Tibial nerve (tissue), 4 donors: Measurements from ENCODE around the gene SNAP91. TPM values are rescaled to one million over a fixed set of nuclear protein-coding genes. Genes with fewer than 3 reads are reported as not detected.

Experiments
- DNase-seq, 2 donors: peaks; one replicate each; pipeline ENCODE4 v3.0.0-alpha.2; 2019; ENCODE audit warnings: low spot score in 2 of 2
- H3K27ac ChIP-seq, 4 donors: fragments of 200-600 bp; sonication (generic) in 3 of 4; one replicate each; pipeline ENCODE4 v1.5.1; 2017 to 2019; ENCODE audit warnings: mild to moderate bottlenecking in 1 of 4
- H3K27me3 ChIP-seq, 2 donors: fragments of 200-600 bp; sonication (generic) in 1 of 2; one replicate each; pipeline versions ENCODE4 v1.5.1 to v1.6.0; 2017 to 2019
- H3K36me3 ChIP-seq, 3 donors: fragments of 200-600 bp; sonication (generic); one replicate each; pipeline ENCODE4 v1.5.1; 2018 to 2019
- H3K4me1 ChIP-seq, 4 donors: fragments of 200-600 bp; sonication (generic) in 3 of 4; one replicate each; pipeline ENCODE4 v1.5.1; 2017 to 2019
- H3K4me3 ChIP-seq, 4 donors: fragments of 200-600 bp; sonication (generic) in 3 of 4; one replicate each; pipeline ENCODE4 v1.5.1; 2017 to 2019; ENCODE audit warnings: mild to moderate bottlenecking in 1 of 4, moderate library complexity in 1 of 4
- H3K9me3 ChIP-seq, 4 donors: fragments of 200-600 bp; sonication (generic) in 3 of 4; one replicate each; pipeline ENCODE4 v1.5.1; 2017 to 2019
- EP300 ChIP-seq, 2 donors: sonication (generic); formaldehyde crosslinking; IDR thresholded peaks; one replicate each; pipeline ENCODE4 v1.6.1; 2017; ENCODE audit warnings: antibody characterized with exemption in 2 of 2, mild to moderate bottlenecking in 1 of 2
- POLR2A ChIP-seq, 2 donors: fragments of 450-650 bp; IDR thresholded peaks; one replicate each; pipeline ENCODE4 v1.6.1; 2017; ENCODE audit warnings: antibody characterized with exemption in 2 of 2, mild to moderate bottlenecking in 2 of 2, moderate library complexity in 2 of 2
- whole genome bisulfite sequencing, 2 donors: methylation state at CpG; one replicate each; pipeline ENCODE4 v1.1.5; 2018; 5-methylcytosine and 5-hydroxymethylcytosine counted together
- total RNA-seq, 4 donors: library from RNA; depleted of rRNA; stranded (reverse); fragments of >200 nt; gene quantifications; one replicate each; pipeline ENCODE4 v1.1.0, GENCODE V29; 2016
- TF ChIP-seq, protein P1 (sequence below), 5 experiments: fragments of 200-600 bp in 3 of 5; fragments of 450-650 bp in 2 of 5; sonication (generic) in 3 of 5; IDR thresholded peaks; one replicate each; pipeline ENCODE4 v1.5.1; 2016 to 2019; ENCODE audit warnings: antibody characterized with exemption in 5 of 5, mild to moderate bottlenecking in 3 of 5, moderate library complexity in 2 of 5

Gene SNAP91
- total RNA-seq, 4 donors from 2014 or later, result 0.42 to 4.3 (median 0.90) TPM; not detected in 1

DNA sequence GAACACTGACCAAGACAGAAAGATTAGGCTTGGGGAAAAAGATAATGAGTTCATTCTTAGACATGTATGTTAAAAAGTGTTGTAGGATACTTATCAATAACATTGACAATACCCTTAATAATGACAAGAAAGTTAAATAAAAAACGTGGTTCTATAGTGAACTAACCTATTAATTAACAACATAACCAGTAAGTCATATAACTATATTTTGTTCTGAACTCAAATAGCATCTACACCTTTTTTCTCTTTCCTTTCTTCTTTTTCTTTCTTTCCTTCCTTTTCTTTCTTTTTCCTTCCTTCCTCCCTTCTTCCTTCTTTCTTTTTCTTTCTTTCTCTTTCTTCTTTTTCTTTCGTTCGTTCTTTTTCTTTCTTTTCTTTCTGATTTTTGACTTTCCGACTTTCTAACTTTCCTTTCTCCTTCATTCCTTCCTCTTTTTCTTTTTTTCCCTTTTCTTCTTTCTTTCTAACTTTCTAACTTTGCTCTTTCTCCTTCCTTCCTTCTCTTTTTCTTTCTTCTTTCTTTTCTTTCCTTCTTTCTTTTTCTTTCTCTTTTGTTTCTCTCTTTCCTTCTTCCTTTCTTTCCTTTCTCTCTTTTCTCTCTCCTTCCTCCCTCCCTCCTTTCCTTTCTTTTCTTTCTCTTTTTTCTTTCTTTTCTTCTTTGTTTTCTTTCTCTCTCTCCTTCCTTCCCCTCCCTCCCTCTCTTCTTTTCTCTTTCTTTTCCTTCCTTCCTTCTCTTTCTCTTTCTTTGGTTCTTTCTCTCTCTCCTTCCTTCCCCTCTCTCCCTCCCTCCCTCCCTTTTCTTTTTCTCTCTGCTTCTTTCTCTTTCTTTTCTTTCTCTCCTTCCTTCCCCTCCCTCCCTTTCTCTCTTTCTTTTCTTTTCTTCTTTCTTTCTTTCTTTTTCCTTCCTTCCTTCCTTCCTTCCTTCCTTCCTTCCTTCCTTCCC lies 172.0 kb downstream of the SNAP91 start:
- no peak for DNase-seq

DNA sequence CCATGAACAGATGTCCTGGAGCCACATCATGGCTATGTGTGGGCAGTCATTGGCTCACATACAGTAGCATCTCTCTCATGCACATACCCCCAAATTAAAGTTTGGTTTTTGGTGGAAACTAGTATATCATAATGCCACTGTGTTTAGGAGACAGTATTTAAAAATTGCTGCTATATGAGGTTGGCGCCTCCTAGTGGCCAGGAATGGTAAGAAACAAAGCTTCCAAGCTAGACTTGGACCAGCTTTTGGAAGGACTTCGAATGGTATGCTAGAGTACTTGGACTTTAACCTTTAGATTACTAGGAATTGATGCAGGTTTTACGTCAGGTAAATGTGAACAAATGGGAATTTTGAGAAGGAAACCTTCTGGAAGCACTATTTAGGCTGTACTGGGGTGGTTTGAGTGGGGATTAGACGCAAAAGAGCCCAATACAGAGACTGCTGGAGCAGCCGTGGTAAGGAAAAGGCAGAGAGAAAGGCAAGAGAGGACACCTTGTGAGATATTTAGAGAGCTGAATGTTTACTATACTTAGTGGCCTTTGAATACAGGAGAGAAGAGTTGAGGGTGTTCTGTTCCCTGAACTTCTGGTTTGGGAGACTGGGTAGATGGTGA lies 172.8 kb downstream of the SNAP91 start:
- Histone ChIP-seq H3K27me3 (no peaks in the 10 kb centered on the region), H3K36me3 (no peaks in the 10 kb centered on the region), H3K4me1 (no peaks in the 10 kb centered on the region), H3K27ac (no peak overlapping the region), H3K4me3 (no peak overlapping the region), H3K9me3 (peaks cover 0 to 5% (median 0%) of the 10 kb centered on the region in 4 donors)
- 46 to 54% methylated on average over 5 of the region's 5 CpGs for WGBS, 2 donors
- DNase-seq, result peak; percentile 43 to 59
- TF ChIP-seq, protein P1, sequence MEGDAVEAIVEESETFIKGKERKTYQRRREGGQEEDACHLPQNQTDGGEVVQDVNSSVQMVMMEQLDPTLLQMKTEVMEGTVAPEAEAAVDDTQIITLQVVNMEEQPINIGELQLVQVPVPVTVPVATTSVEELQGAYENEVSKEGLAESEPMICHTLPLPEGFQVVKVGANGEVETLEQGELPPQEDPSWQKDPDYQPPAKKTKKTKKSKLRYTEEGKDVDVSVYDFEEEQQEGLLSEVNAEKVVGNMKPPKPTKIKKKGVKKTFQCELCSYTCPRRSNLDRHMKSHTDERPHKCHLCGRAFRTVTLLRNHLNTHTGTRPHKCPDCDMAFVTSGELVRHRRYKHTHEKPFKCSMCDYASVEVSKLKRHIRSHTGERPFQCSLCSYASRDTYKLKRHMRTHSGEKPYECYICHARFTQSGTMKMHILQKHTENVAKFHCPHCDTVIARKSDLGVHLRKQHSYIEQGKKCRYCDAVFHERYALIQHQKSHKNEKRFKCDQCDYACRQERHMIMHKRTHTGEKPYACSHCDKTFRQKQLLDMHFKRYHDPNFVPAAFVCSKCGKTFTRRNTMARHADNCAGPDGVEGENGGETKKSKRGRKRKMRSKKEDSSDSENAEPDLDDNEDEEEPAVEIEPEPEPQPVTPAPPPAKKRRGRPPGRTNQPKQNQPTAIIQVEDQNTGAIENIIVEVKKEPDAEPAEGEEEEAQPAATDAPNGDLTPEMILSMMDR (IDR thresholded peaks at IDR 0.05), result peak; percentile 17 to 47 (median 35)
- TF ChIP-seq EP300 (IDR thresholded peaks at IDR 0.05), result no peak

More for the DNA sequence above, 172.0 kb downstream of the SNAP91 start:
- Histone ChIP-seq H3K9me3 (peaks cover 0 to 5% (median 0%) of the 10 kb centered on the region in 4 donors), H3K27ac (no peak overlapping the region), H3K4me3 (no peak overlapping the region), H3K4me1 (no peaks in the 10 kb centered on the region), H3K27me3 (no peaks in the 10 kb centered on the region), H3K36me3 (no peaks in the 10 kb centered on the region)
- 74 to 76% methylated on average over 4 of the region's 4 CpGs for WGBS, 2 donors
- TF ChIP-seq, protein P1 (IDR thresholded peaks at IDR 0.05), result no peak
- TF ChIP-seq POLR2A (IDR thresholded peaks at IDR 0.05), result no peak
- no peak for TF ChIP-seq EP300 (IDR thresholded peaks at IDR 0.05)

DNA sequence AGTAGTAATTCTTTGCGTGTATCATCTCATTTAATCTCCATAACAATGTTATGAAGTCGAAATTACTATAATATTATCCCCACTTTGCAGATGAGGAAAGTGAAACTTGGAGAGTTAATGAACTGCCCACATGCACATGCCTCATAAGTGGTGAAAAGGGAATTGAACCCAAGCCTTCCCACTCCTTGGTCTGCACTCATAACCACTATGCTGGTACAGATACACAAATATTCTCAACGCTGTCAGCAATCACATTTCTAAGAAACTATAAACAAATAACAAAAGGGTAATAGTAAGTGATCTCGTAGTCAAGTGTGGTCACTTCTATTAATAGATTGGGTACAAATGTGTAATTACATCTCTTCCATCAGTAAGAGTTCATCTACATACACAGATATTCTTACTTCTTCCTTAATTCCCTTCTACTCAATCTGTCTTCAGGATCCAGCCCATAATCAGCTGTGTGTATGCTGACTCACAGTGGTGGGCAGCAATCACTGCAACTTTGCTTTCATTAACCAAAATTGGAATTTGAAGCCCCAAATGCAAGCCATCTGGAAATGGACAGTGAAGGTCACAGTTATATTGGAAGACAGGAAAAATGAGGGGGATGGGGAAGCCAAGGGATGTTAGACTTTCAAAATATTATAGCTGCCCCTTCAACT lies 190.0 kb downstream of the SNAP91 start:
- no peak overlapping the region for H3K4me3 ChIP-seq
- no peaks in the 10 kb centered on the region for H3K9me3 ChIP-seq
- H3K4me1 ChIP-seq, result peaks cover 0 to 5% (median 0%) of the 10 kb centered on the region in 4 donors
- WGBS, 2 donors, result 67 to 71% methylated on average over 4 of the region's 4 CpGs
- H3K36me3 ChIP-seq, result no peaks in the 10 kb centered on the region
- no peaks in the 10 kb centered on the region for H3K27me3 ChIP-seq
- TF ChIP-seq, protein P1 (IDR thresholded peaks at IDR 0.05), result peak in 2 of 5 experiments; percentile 8 to 32
- TF ChIP-seq POLR2A (IDR thresholded peaks at IDR 0.05), result no peak
- H3K27ac ChIP-seq, result no peak overlapping the region
- DNase-seq, result no peak

DNA sequence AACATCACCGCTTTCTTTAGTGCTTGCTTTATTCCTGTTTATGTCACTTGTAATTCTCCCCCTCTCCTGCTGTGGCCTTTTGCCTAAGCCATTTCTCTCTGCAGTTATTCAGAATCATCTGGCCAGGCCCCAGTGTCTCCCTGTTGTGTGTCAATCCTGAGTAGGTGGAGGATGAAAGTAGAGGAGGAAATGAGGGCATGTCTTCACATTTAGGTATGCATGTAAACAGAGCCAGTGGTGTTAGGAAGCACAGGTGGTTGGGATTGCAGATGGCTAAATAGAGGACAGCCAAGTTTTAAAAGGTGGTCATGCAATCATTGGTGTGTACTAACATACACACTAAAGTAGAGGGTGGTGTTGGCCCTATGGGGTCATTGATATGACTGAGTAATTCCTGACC lies 191.4 kb downstream of the SNAP91 start:
- DNase-seq, result no peak
- Histone ChIP-seq H3K27ac (no peak overlapping the region), H3K27me3 (no peaks in the 10 kb centered on the region), H3K9me3 (no peaks in the 10 kb centered on the region), H3K36me3 (no peaks in the 10 kb centered on the region), H3K4me1 (peaks cover 0 to 15% (median 0%) of the 10 kb centered on the region in 4 donors), H3K4me3 (no peak overlapping the region)
- no peak for TF ChIP-seq EP300 (IDR thresholded peaks at IDR 0.05)
- no peak for TF ChIP-seq POLR2A (IDR thresholded peaks at IDR 0.05)
- TF ChIP-seq, protein P1 (IDR thresholded peaks at IDR 0.05), result no peak
- WGBS, 2 donors, result 43 to 71% methylated on average over 1 of the region's 1 CpG
